Ascending aorta (tissue), 2 donors: ENCODE measurements around the gene SIAH3. TPM values are rescaled to one million over a fixed set of nuclear protein-coding genes. Genes with fewer than 3 reads are reported as not detected.

Experiments used
- DNase-seq, 2 donors: peaks; one replicate each; pipeline ENCODE4 v3.0.0-alpha.2; 2019; ENCODE audit warnings: low spot score in 2 of 2
- H3K27ac ChIP-seq, 2 donors: fragments of 200-600 bp; sonication (generic); one replicate each; pipeline ENCODE4 v1.5.1; 2016 to 2017; ENCODE audit warnings: mild to moderate bottlenecking in 1 of 2
- H3K27me3 ChIP-seq: fragments of 200-600 bp; sonication (generic); one replicate; pipeline ENCODE4 v1.5.1; 2017
- H3K36me3 ChIP-seq, 2 donors: fragments of 200-600 bp; sonication (generic); one replicate each; pipeline ENCODE4 v1.5.1; 2016
- H3K4me1 ChIP-seq, 2 donors: fragments of 200-600 bp; sonication (generic); one replicate each; pipeline ENCODE4 v1.5.1; 2016 to 2017; ENCODE audit warnings: mild to moderate bottlenecking in 1 of 2
- H3K4me3 ChIP-seq, 2 donors: fragments of 200-600 bp; sonication (generic); one replicate each; pipeline ENCODE4 v1.5.1; 2016 to 2017; ENCODE audit warnings: mild to moderate bottlenecking in 1 of 2
- H3K9me3 ChIP-seq, 2 donors: fragments of 200-600 bp; sonication (generic); one replicate each; pipeline ENCODE4 v1.5.1; 2016
- CTCF ChIP-seq, 3 experiments: fragments of 200-600 bp in 2 of 3; fragments of 450-650 bp in 1 of 3; sonication (generic) in 2 of 3; IDR thresholded peaks; one replicate each; pipeline ENCODE4 v1.5.1; 2016 to 2019; ENCODE audit warnings: antibody characterized with exemption in 3 of 3, mild to moderate bottlenecking in 1 of 3, moderate library complexity in 1 of 3
- intact Hi-C: fragments of 100-400 bp; cut with DNase I; formaldehyde crosslinking; loops from one replicate; pipeline ENCODE4 v1.15.1; 2023
- total RNA-seq: library from RNA; depleted of rRNA; stranded (reverse); fragments of >200 nt; gene quantifications from one replicate; pipeline ENCODE4 v1.1.0, GENCODE V29; 2016

Gene SIAH3
- total RNA-seq, 1 donor from 2014 or later = not detected

GRCh38 chr13:45838171-45838745 lies 13.3 kb downstream of the SIAH3 start:
- Histone ChIP-seq H3K27ac (no peak overlapping the region), H3K27me3 (no peaks in the 10 kb centered on the region), H3K9me3 (no peaks in the 10 kb centered on the region), H3K4me3 (no peak overlapping the region), H3K36me3 (no peaks in the 10 kb centered on the region), H3K4me1 (no peaks in the 10 kb centered on the region)
- DNase-seq = no peak
- intact Hi-C loops = no loop called here
- no peak for TF ChIP-seq CTCF (IDR thresholded peaks at IDR 0.05)

GRCh38 chr13:45837111-45837510 lies 14.4 kb downstream of the SIAH3 start:
- TF ChIP-seq CTCF (IDR thresholded peaks at IDR 0.05) = no peak

GRCh38 chr13:45834411-45834994 lies 17.1 kb downstream of the SIAH3 start:
- Histone ChIP-seq H3K9me3 (no peaks in the 10 kb centered on the region), H3K36me3 (no peaks in the 10 kb centered on the region), H3K27me3 (no peaks in the 10 kb centered on the region), H3K4me3 (no peak overlapping the region), H3K27ac (no peak overlapping the region), H3K4me1 (no peaks in the 10 kb centered on the region)
- DNase-seq = no peak
- intact Hi-C loops = no loop called here
- no peak for TF ChIP-seq CTCF (IDR thresholded peaks at IDR 0.05)

More at GRCh38 chr13:45837111-45837510, 14.4 kb downstream of the SIAH3 start:
- Histone ChIP-seq H3K4me1 (no peaks in the 10 kb centered on the region), H3K4me3 (no peak overlapping the region), H3K27me3 (no peaks in the 10 kb centered on the region), H3K36me3 (no peaks in the 10 kb centered on the region), H3K27ac (no peak overlapping the region), H3K9me3 (no peaks in the 10 kb centered on the region)
- DNase-seq = no peak
- intact Hi-C loops = no loop called here

GRCh38 chr13:45833663-45834375 lies 17.7 kb downstream of the SIAH3 start:
- TF ChIP-seq CTCF (IDR thresholded peaks at IDR 0.05) = no peak
- Histone ChIP-seq H3K27me3 (no peaks in the 10 kb centered on the region), H3K4me3 (no peak overlapping the region), H3K27ac (no peak overlapping the region), H3K36me3 (no peaks in the 10 kb centered on the region), H3K4me1 (no peaks in the 10 kb centered on the region), H3K9me3 (no peaks in the 10 kb centered on the region)
- peak in 1 of 2 donors; percentile 61 for DNase-seq
- intact Hi-C loops = no loop called here

GRCh38 chr13:45833242-45833641 lies 18.3 kb downstream of the SIAH3 start:
- Histone ChIP-seq H3K36me3 (no peaks in the 10 kb centered on the region), H3K27ac (no peak overlapping the region), H3K9me3 (no peaks in the 10 kb centered on the region), H3K4me1 (no peaks in the 10 kb centered on the region), H3K27me3 (no peaks in the 10 kb centered on the region), H3K4me3 (no peak overlapping the region)
- intact Hi-C loops = no loop called here
- TF ChIP-seq CTCF (IDR thresholded peaks at IDR 0.05) = no peak
- no peak for DNase-seq
